ENCODE measurements around the gene IKZF3. TPM values are rescaled to one million over a fixed set of nuclear protein-coding genes. Genes with fewer than 3 reads are reported as not detected.
"Not testable (repeated sequence)": the region's sequence is repeated elsewhere in the genome, so short reads cannot be mapped to it uniquely, and the experiment has no call there.

IKZF3 gene
- total RNA-seq, 2 donors from 2014 or later, result 0.11 to 0.18 TPM

- H3K4me1 Mint-ChIP-seq, result no peaks in the 10 kb centered on the region
- no peaks in the 10 kb centered on the region for H3K36me3 Mint-ChIP-seq (ENCODE audit: low read depth)
- no peak for TF ChIP-seq CTCF (conservative IDR thresholded peaks at IDR 0.05)
- 86 to 92% methylated on average over 2 of the region's 2 CpGs for WGBS, 2 experiments (ENCODE audit: insufficient coverage in 1 of 2, insufficient read length in 1 of 2)
- Histone ChIP-seq H3K9ac (ENCODE audit: extremely low read depth, low read length, poor library complexity, severe bottlenecking) (no peak overlapping the region), H3K4me3 (ENCODE audit: low read length) (no peak overlapping the region), H3K27ac (ENCODE audit: low read depth, low read length) (no peak overlapping the region), H3K27me3 (ENCODE audit: control insufficient read depth, insufficient read depth, low read length, poor library complexity, severe bottlenecking) (no peaks in the 10 kb centered on the region), H3K9me3 (ENCODE audit: control insufficient read depth, low read length) (no peaks in the 10 kb centered on the region), H3K4me1 (ENCODE audit: control insufficient read depth, insufficient read depth, low read length) (no peaks in the 10 kb centered on the region), H3K36me3 (ENCODE audit: control insufficient read depth, insufficient read depth, low read length) (no peaks in the 10 kb centered on the region)
- H3K4me3 Mint-ChIP-seq, result no peak overlapping the region
- peaks cover 3% of the 10 kb centered on the region for H3K27me3 Mint-ChIP-seq (ENCODE audit: insufficient read depth)
- H3K9me3 Mint-ChIP-seq, result no peaks in the 10 kb centered on the region
- H3K27ac Mint-ChIP-seq, result no peak overlapping the region
- no peak for DNase-seq
Observed at GRCh38 chr17:39854909-39855308, 9.2 kb downstream of the IKZF3 start.

- Histone ChIP-seq H3K27ac (ENCODE audit: low read depth, low read length) (no peak overlapping the region), H3K4me3 (ENCODE audit: low read length) (no peak overlapping the region), H3K36me3 (ENCODE audit: control insufficient read depth, insufficient read depth, low read length) (no peaks in the 10 kb centered on the region), H3K4me1 (ENCODE audit: control insufficient read depth, insufficient read depth, low read length) (no peaks in the 10 kb centered on the region), H3K27me3 (ENCODE audit: control insufficient read depth, insufficient read depth, low read length, poor library complexity, severe bottlenecking) (no peaks in the 10 kb centered on the region), H3K9ac (ENCODE audit: extremely low read depth, low read length, poor library complexity, severe bottlenecking) (no peak overlapping the region), H3K9me3 (ENCODE audit: control insufficient read depth, low read length) (no peaks in the 10 kb centered on the region)
- no peaks in the 10 kb centered on the region for H3K4me1 Mint-ChIP-seq
- no peak overlapping the region for H3K27ac Mint-ChIP-seq
- no peak for TF ChIP-seq CTCF (conservative IDR thresholded peaks at IDR 0.05)
- 75 to 90% methylated on average over 1 to 3 of the region's 3 CpGs for WGBS, 2 experiments (ENCODE audit: insufficient coverage in 1 of 2, insufficient read length in 1 of 2)
- no peaks in the 10 kb centered on the region for H3K36me3 Mint-ChIP-seq (ENCODE audit: low read depth)
- no peaks in the 10 kb centered on the region for H3K27me3 Mint-ChIP-seq (ENCODE audit: insufficient read depth)
- H3K9me3 Mint-ChIP-seq, result no peaks in the 10 kb centered on the region
- no peak overlapping the region for H3K4me3 Mint-ChIP-seq
- DNase-seq, result no peak
Observed at GRCh38 chr17:39852239-39852638, 11.9 kb downstream of the IKZF3 start.

GRCh38 chr17:39850186-39850585 lies 13.9 kb downstream of the IKZF3 start:
- H3K27ac Mint-ChIP-seq; H3K36me3 ChIP-seq (ENCODE audit: control insufficient read depth, insufficient read depth, low read length); H3K9me3 ChIP-seq (ENCODE audit: control insufficient read depth, low read length); H3K4me1 ChIP-seq (ENCODE audit: control insufficient read depth, insufficient read depth, low read length); H3K27me3 Mint-ChIP-seq (ENCODE audit: insufficient read depth); H3K27me3 ChIP-seq (ENCODE audit: control insufficient read depth, insufficient read depth, low read length, poor library complexity, severe bottlenecking); H3K4me1 Mint-ChIP-seq; H3K9ac ChIP-seq (ENCODE audit: extremely low read depth, low read length, poor library complexity, severe bottlenecking); H3K27ac ChIP-seq (ENCODE audit: low read depth, low read length); H3K4me3 Mint-ChIP-seq; DNase-seq; H3K9me3 Mint-ChIP-seq; H3K36me3 Mint-ChIP-seq (ENCODE audit: low read depth); H3K4me3 ChIP-seq (ENCODE audit: low read length): not testable (repeated sequence)

- Mint-ChIP-seq H3K36me3 (ENCODE audit: low read depth) (no peaks in the 10 kb centered on the region), H3K4me3 (no peak overlapping the region), H3K4me1 (no peaks in the 10 kb centered on the region), H3K27ac (no peak overlapping the region), H3K27me3 (ENCODE audit: insufficient read depth) (no peaks in the 10 kb centered on the region), H3K9me3 (no peaks in the 10 kb centered on the region)
- Histone ChIP-seq H3K27me3 (ENCODE audit: control insufficient read depth, insufficient read depth, low read length, poor library complexity, severe bottlenecking) (no peaks in the 10 kb centered on the region), H3K36me3 (ENCODE audit: control insufficient read depth, insufficient read depth, low read length) (no peaks in the 10 kb centered on the region), H3K4me3 (ENCODE audit: low read length) (no peak overlapping the region), H3K9me3 (ENCODE audit: control insufficient read depth, low read length) (no peaks in the 10 kb centered on the region), H3K27ac (ENCODE audit: low read depth, low read length) (no peak overlapping the region), H3K4me1 (ENCODE audit: control insufficient read depth, insufficient read depth, low read length) (no peaks in the 10 kb centered on the region), H3K9ac (ENCODE audit: extremely low read depth, low read length, poor library complexity, severe bottlenecking) (no peak overlapping the region)
- whole genome bisulfite sequencing, 2 experiments (ENCODE audit: insufficient coverage in 1 of 2, insufficient read length in 1 of 2), result 83 to 92% methylated on average over 1 to 4 of the region's 4 CpGs
- TF ChIP-seq CTCF (conservative IDR thresholded peaks at IDR 0.05), result no peak
- DNase-seq, result no peak
Observed at GRCh38 chr17:39848600-39848999, 15.5 kb downstream of the IKZF3 start.

Measured in endodermal cell (in vitro differentiated cells).